Mesendoderm (in vitro differentiated cells): ENCODE measurements around the gene ZFC3H1.

Source experiments
- DNase-seq: peaks from one replicate; pipeline ENCODE4 v3.0.0; 2013
- H2AK5ac ChIP-seq: 2 replicates; pipeline ENCODE4 v1.6.1; 2013; ENCODE audit warnings: low read length, inconsistent platforms
- H2BK120ac ChIP-seq: 2 replicates; pipeline ENCODE4 v1.6.1; 2013; ENCODE audit warnings: low read depth, mild to moderate bottlenecking, low read length, moderate library complexity, mixed read lengths
- H2BK15ac ChIP-seq: replicated peaks from 2 replicates; pipeline ENCODE4 v1.6.1; 2013; ENCODE audit warnings: low read depth, mild to moderate bottlenecking, moderate library complexity
- H2BK5ac ChIP-seq: 2 replicates; pipeline ENCODE4 v1.6.1; 2013; ENCODE audit warnings: low read length, inconsistent platforms
- H3K18ac ChIP-seq: 2 replicates; pipeline ENCODE4 v1.6.1; 2013; ENCODE audit warnings: mild to moderate bottlenecking, low read length, mixed read lengths
- H3K23ac ChIP-seq: one replicate; pipeline ENCODE4 v1.6.1; 2013; ENCODE audit warnings: low read length
- H3K27ac ChIP-seq: 2 replicates; pipeline ENCODE4 v1.5.1; 2013; ENCODE audit warnings: low read depth, mild to moderate bottlenecking, inconsistent platforms, low read length, moderate library complexity
- H3K27me3 ChIP-seq: 2 replicates; pipeline ENCODE4 v1.6.1; 2013; ENCODE audit warnings: low read length, control low read depth, mild to moderate bottlenecking, inconsistent platforms; ENCODE audit not compliant: insufficient read depth, poor library complexity
- H3K36me3 ChIP-seq: 2 replicates; pipeline ENCODE4 v1.6.1; 2013; ENCODE audit warnings: low read length, inconsistent platforms; ENCODE audit not compliant: control insufficient read depth, insufficient read depth
- H3K4ac ChIP-seq: one replicate; pipeline ENCODE4 v1.6.1; 2013; ENCODE audit warnings: low read depth, mild to moderate bottlenecking, low read length, moderate library complexity
- H3K4me1 ChIP-seq: 2 replicates; pipeline ENCODE4 v1.6.1; 2013; ENCODE audit warnings: low read depth, low read length, inconsistent platforms; ENCODE audit not compliant: control insufficient read depth
- H3K4me2 ChIP-seq: 2 replicates; pipeline ENCODE4 v1.6.1; 2013; ENCODE audit warnings: low read length
- H3K4me3 ChIP-seq: 2 replicates; pipeline ENCODE4 v1.5.1; 2013; ENCODE audit warnings: mild to moderate bottlenecking, low read length
- H3K56ac ChIP-seq: one replicate; pipeline ENCODE4 v1.6.1; 2013; ENCODE audit warnings: low read length
- H3K79me1 ChIP-seq: 2 replicates; pipeline ENCODE4 v1.6.1; 2013; ENCODE audit warnings: low read length, inconsistent platforms
- H3K79me2 ChIP-seq: 2 replicates; pipeline ENCODE4 v1.6.1; 2013; ENCODE audit warnings: mild to moderate bottlenecking, low read length; ENCODE audit not compliant: control insufficient read depth, insufficient read depth
- H3K9ac ChIP-seq: 2 replicates; pipeline ENCODE4 v1.6.1; 2013; ENCODE audit warnings: low read length, inconsistent platforms
- H4K5ac ChIP-seq: one replicate; pipeline ENCODE4 v1.6.1; 2013; ENCODE audit warnings: low read length
- H4K8ac ChIP-seq: one replicate; pipeline ENCODE4 v1.6.1; 2013; ENCODE audit warnings: low read depth, mild to moderate bottlenecking, control low read depth, low read length, moderate library complexity
- WGBS: extraction: QIAGEN DNeasy Blood & Tissue Kit; methylation state at CpG from one replicate; pipeline ENCODE4 v1.1.7; 2013; ENCODE audit warnings: low lambda C conversion rate, missing lambda C conversion rate; ENCODE audit not compliant: insufficient coverage; ENCODE audit errors: extremely low coverage; 5-methylcytosine and 5-hydroxymethylcytosine counted together

ZFC3H1 gene

GRCh38 chr12:71585218-71585617 is 78.4 kb downstream of the ZFC3H1 start:
- WGBS = no CpG with 5 or more reads among the region's 1 CpG
- no peak overlapping the region for H3K56ac ChIP-seq
- H2BK15ac ChIP-seq = no peak overlapping the region
- H3K27ac ChIP-seq = no peak overlapping the region
- H3K4me2 ChIP-seq = no peak overlapping the region
- no peak overlapping the region for H2BK5ac ChIP-seq
- no peak for DNase-seq
- no peaks in the 10 kb centered on the region for H3K27me3 ChIP-seq
- no peak overlapping the region for H2AK5ac ChIP-seq
- H4K5ac ChIP-seq = no peak overlapping the region
- no peaks in the 10 kb centered on the region for H3K36me3 ChIP-seq
- no peaks in the 10 kb centered on the region for H3K79me2 ChIP-seq
- H3K4me3 ChIP-seq = no peak overlapping the region
- H2BK120ac ChIP-seq = no peak overlapping the region
- H4K8ac ChIP-seq = no peak overlapping the region
- H3K9ac ChIP-seq = no peak overlapping the region
- H3K79me1 ChIP-seq = no peaks in the 10 kb centered on the region
- H3K23ac ChIP-seq = no peak overlapping the region
- H3K4me1 ChIP-seq = no peaks in the 10 kb centered on the region
- no peak overlapping the region for H3K18ac ChIP-seq
- no peak overlapping the region for H3K4ac ChIP-seq

- no peak overlapping the region for H2BK5ac ChIP-seq
- no peak overlapping the region for H3K4me3 ChIP-seq
- no peak overlapping the region for H3K27ac ChIP-seq
- no peak overlapping the region for H2AK5ac ChIP-seq
- H3K23ac ChIP-seq = no peak overlapping the region
- H2BK120ac ChIP-seq = no peak overlapping the region
- H2BK15ac ChIP-seq = no peak overlapping the region
- H3K9ac ChIP-seq = no peak overlapping the region
- no peak overlapping the region for H3K4ac ChIP-seq
- DNase-seq = no peak
- H3K36me3 ChIP-seq = no peaks in the 10 kb centered on the region
- no peak overlapping the region for H3K18ac ChIP-seq
- no peak overlapping the region for H3K4me2 ChIP-seq
- H4K5ac ChIP-seq = no peak overlapping the region
- H3K27me3 ChIP-seq = no peaks in the 10 kb centered on the region
- H3K79me1 ChIP-seq = no peaks in the 10 kb centered on the region
- no peak overlapping the region for H4K8ac ChIP-seq
- no peaks in the 10 kb centered on the region for H3K4me1 ChIP-seq
- no CpG with 5 or more reads among the region's 3 CpGs for WGBS
- H3K56ac ChIP-seq = no peak overlapping the region
- no peaks in the 10 kb centered on the region for H3K79me2 ChIP-seq
These were observed 79.3 kb downstream of the ZFC3H1 start for GRCh38 chr12:71584356-71584755.

- WGBS = no CpG with 5 or more reads among the region's 2 CpGs
- no peak overlapping the region for H3K27ac ChIP-seq
- H3K4ac ChIP-seq = no peak overlapping the region
- no peaks in the 10 kb centered on the region for H3K36me3 ChIP-seq
- H3K18ac ChIP-seq = no peak overlapping the region
- no peak overlapping the region for H4K5ac ChIP-seq
- no peaks in the 10 kb centered on the region for H3K27me3 ChIP-seq
- no peak for DNase-seq
- no peaks in the 10 kb centered on the region for H3K79me2 ChIP-seq
- H3K4me2 ChIP-seq = no peak overlapping the region
- no peak overlapping the region for H2BK120ac ChIP-seq
- H2BK15ac ChIP-seq = no peak overlapping the region
- no peak overlapping the region for H2AK5ac ChIP-seq
- no peak overlapping the region for H3K9ac ChIP-seq
- H3K4me3 ChIP-seq = no peak overlapping the region
- H3K4me1 ChIP-seq = no peaks in the 10 kb centered on the region
- no peak overlapping the region for H2BK5ac ChIP-seq
- no peak overlapping the region for H4K8ac ChIP-seq
- H3K79me1 ChIP-seq = no peaks in the 10 kb centered on the region
- no peak overlapping the region for H3K23ac ChIP-seq
- H3K56ac ChIP-seq = no peak overlapping the region
These were observed 80.7 kb downstream of the ZFC3H1 start for GRCh38 chr12:71582925-71583324.

GRCh38 chr12:71581206-71581605 is 82.4 kb downstream of the ZFC3H1 start:
- Histone ChIP-seq H4K8ac (no peak overlapping the region), H3K4me2 (no peak overlapping the region), H3K27ac (no peak overlapping the region), H3K27me3 (no peaks in the 10 kb centered on the region), H3K4me3 (no peak overlapping the region), H3K36me3 (no peaks in the 10 kb centered on the region), H2BK5ac (no peak overlapping the region), H3K18ac (no peak overlapping the region), H2AK5ac (no peak overlapping the region), H3K79me1 (no peaks in the 10 kb centered on the region), H4K5ac (no peak overlapping the region), H3K4ac (no peak overlapping the region), H2BK15ac (no peak overlapping the region), H3K23ac (no peak overlapping the region), H2BK120ac (no peak overlapping the region), H3K4me1 (no peaks in the 10 kb centered on the region), H3K56ac (no peak overlapping the region), H3K79me2 (no peaks in the 10 kb centered on the region), H3K9ac (no peak overlapping the region)
- DNase-seq = peak; percentile 79
- WGBS = no CpG with 5 or more reads among the region's 3 CpGs

- Histone ChIP-seq H2BK5ac (no peak overlapping the region), H3K79me1 (no peaks in the 10 kb centered on the region), H3K23ac (no peak overlapping the region), H3K79me2 (no peaks in the 10 kb centered on the region), H3K27ac (no peak overlapping the region), H3K9ac (no peak overlapping the region), H3K4ac (no peak overlapping the region), H3K56ac (no peak overlapping the region), H2BK120ac (no peak overlapping the region), H3K36me3 (no peaks in the 10 kb centered on the region), H2BK15ac (no peak overlapping the region), H3K4me2 (no peak overlapping the region), H4K5ac (no peak overlapping the region), H3K18ac (no peak overlapping the region), H3K4me1 (no peaks in the 10 kb centered on the region), H3K27me3 (no peaks in the 10 kb centered on the region), H4K8ac (no peak overlapping the region), H3K4me3 (no peak overlapping the region), H2AK5ac (no peak overlapping the region)
- no peak for DNase-seq
- WGBS = no CpG with 5 or more reads among the region's 5 CpGs
These were observed 84.9 kb downstream of the ZFC3H1 start for GRCh38 chr12:71578694-71579258.

GRCh38 chr12:71576496-71576895 is 87.2 kb downstream of the ZFC3H1 start:
- Histone ChIP-seq H3K9ac (no peak overlapping the region), H3K56ac (no peak overlapping the region), H3K18ac (no peak overlapping the region), H3K27ac (no peak overlapping the region), H3K4me1 (no peaks in the 10 kb centered on the region), H2BK5ac (no peak overlapping the region), H4K5ac (no peak overlapping the region), H3K23ac (no peak overlapping the region), H3K4me2 (no peak overlapping the region), H2BK120ac (no peak overlapping the region), H2AK5ac (no peak overlapping the region), H4K8ac (no peak overlapping the region), H3K4me3 (no peak overlapping the region), H3K4ac (no peak overlapping the region), H3K79me1 (no peaks in the 10 kb centered on the region), H3K79me2 (no peaks in the 10 kb centered on the region), H2BK15ac (no peak overlapping the region), H3K27me3 (no peaks in the 10 kb centered on the region), H3K36me3 (no peaks in the 10 kb centered on the region)
- DNase-seq = no peak
- WGBS = no CpG with 5 or more reads among the region's 3 CpGs
